Parathyroid adenoma (tissue), 2 donors: ENCODE data around the gene CPA3.

Source experiments
- H2AFZ ChIP-seq: fragments of 300-600 bp; sonication (generic); one replicate; pipeline ENCODE4 v1.7.0; 2017; ENCODE audit warnings: antibody characterized with exemption, mild to moderate bottlenecking
- H3K27ac ChIP-seq: fragments of 300-600 bp; sonication (generic); one replicate; pipeline ENCODE4 v1.7.0; 2017
- H3K27me3 ChIP-seq: fragments of 300-600 bp; sonication (generic); one replicate; pipeline ENCODE4 v1.7.0; 2017; ENCODE audit warnings: low read length; ENCODE audit not compliant: control insufficient read depth, insufficient read depth
- H3K36me3 ChIP-seq: fragments of 300-600 bp; sonication (generic); one replicate; pipeline ENCODE4 v1.7.0; 2017; ENCODE audit warnings: low read length; ENCODE audit not compliant: control insufficient read depth, insufficient read depth
- H3K4me1 ChIP-seq: fragments of 300-600 bp; sonication (generic); one replicate; pipeline ENCODE4 v1.7.0; 2017; ENCODE audit warnings: control low read depth
- H3K4me2 ChIP-seq: fragments of 300-600 bp; sonication (generic); one replicate; pipeline ENCODE4 v1.7.0; 2017; ENCODE audit warnings: low read length
- H3K4me3 ChIP-seq: fragments of 300-600 bp; sonication (generic); one replicate; pipeline ENCODE4 v1.7.0; 2017; ENCODE audit warnings: low read depth, low read length
- H3K79me2 ChIP-seq: fragments of 300-600 bp; sonication (generic); one replicate; pipeline ENCODE4 v1.7.0; 2017; ENCODE audit warnings: control low read depth
- H3K9ac ChIP-seq: fragments of 300-600 bp; sonication (generic); one replicate; pipeline ENCODE4 v1.7.0; 2017; ENCODE audit warnings: mild to moderate bottlenecking
- H3K9me3 ChIP-seq: fragments of 300-600 bp; sonication (generic); one replicate; pipeline ENCODE4 v1.7.0; 2017; ENCODE audit warnings: low read length; ENCODE audit not compliant: control insufficient read depth
- TF ChIP-seq, protein P1 (sequence below): fragments of 300-600 bp; sonication (generic); IDR thresholded peaks from one replicate; pipeline ENCODE4 v1.7.0; 2017; ENCODE audit warnings: antibody characterized with exemption, mild to moderate bottlenecking
- donor health status: primary hyperparathyroidism.

Gene CPA3

DNA sequence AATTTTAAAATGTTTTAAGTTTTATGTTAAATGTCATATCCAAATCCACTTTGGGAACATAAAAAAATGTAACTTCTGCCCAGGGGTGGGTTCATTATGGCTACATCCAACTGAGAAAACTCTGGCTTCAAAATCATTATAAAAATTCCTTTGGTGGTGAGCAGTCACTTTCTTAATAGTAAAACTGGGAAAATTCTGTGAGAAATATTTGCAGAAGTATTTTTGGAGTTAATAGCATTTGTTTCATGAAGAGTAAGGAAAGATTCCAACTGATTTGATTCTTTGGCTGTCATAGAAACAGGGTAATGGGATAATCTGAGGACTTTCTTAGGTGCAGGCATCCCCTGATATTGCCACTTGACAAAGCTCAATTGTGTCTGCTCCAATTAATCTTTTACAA, 38.8 kb downstream of the CPA3 start:
- no peaks in the 10 kb centered on the region for H3K79me2 ChIP-seq
- H3K4me2 ChIP-seq = no peak overlapping the region
- H3K36me3 ChIP-seq = no peaks in the 10 kb centered on the region
- no peaks in the 10 kb centered on the region for H3K4me1 ChIP-seq
- no peaks in the 10 kb centered on the region for H3K27me3 ChIP-seq
- H2AFZ ChIP-seq = no peak overlapping the region
- no peak overlapping the region for H3K27ac ChIP-seq
- no peak overlapping the region for H3K4me3 ChIP-seq
- H3K9ac ChIP-seq = no peak overlapping the region
- TF ChIP-seq, protein P1, sequence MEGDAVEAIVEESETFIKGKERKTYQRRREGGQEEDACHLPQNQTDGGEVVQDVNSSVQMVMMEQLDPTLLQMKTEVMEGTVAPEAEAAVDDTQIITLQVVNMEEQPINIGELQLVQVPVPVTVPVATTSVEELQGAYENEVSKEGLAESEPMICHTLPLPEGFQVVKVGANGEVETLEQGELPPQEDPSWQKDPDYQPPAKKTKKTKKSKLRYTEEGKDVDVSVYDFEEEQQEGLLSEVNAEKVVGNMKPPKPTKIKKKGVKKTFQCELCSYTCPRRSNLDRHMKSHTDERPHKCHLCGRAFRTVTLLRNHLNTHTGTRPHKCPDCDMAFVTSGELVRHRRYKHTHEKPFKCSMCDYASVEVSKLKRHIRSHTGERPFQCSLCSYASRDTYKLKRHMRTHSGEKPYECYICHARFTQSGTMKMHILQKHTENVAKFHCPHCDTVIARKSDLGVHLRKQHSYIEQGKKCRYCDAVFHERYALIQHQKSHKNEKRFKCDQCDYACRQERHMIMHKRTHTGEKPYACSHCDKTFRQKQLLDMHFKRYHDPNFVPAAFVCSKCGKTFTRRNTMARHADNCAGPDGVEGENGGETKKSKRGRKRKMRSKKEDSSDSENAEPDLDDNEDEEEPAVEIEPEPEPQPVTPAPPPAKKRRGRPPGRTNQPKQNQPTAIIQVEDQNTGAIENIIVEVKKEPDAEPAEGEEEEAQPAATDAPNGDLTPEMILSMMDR = no peak
- H3K9me3 ChIP-seq = no peaks in the 10 kb centered on the region

DNA sequence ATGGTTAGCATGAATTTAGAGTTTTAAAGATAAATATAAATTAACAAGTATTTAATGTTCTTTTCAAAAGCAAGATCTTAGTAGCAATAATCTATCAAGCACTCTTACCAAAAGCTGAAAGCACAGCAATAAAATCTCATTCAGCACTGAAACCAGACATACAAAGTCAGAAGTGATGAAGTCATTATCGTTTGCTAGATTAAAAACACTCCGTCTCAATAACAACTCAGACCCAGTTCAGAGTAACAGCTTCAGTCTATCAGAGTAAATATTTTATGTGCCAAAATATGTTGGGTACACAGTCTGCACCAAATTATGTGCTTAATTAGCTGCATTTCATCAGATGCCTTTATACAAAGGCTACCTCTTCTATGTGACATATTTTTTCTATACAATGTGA, 41.6 kb downstream of the CPA3 start:
- H3K4me3 ChIP-seq = no peak overlapping the region
- H2AFZ ChIP-seq = no peak overlapping the region
- H3K27ac ChIP-seq = no peak overlapping the region
- TF ChIP-seq, protein P1 = no peak
- no peaks in the 10 kb centered on the region for H3K27me3 ChIP-seq
- no peaks in the 10 kb centered on the region for H3K9me3 ChIP-seq
- H3K4me2 ChIP-seq = no peak overlapping the region
- H3K9ac ChIP-seq = no peak overlapping the region
- no peaks in the 10 kb centered on the region for H3K79me2 ChIP-seq
- no peaks in the 10 kb centered on the region for H3K36me3 ChIP-seq
- H3K4me1 ChIP-seq = no peaks in the 10 kb centered on the region

DNA sequence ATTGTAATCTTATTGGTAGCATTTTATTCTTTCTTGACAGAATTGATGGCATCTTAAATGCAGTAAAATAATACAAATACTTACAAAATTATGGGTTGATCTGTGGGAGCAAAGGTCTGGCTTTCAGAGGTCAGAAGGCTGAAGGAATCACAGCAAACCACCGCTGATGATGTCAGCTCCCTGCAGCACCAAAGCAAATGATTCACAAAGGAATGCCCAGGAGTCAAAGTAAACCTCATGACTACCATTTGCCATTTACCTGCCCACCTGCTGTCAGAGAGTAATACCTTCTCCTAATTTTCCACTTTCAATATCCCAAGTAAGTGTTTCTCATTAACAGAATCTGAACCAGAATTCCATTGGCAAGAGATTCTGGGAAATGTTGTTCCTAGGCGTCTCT, 46.1 kb downstream of the CPA3 start:
- TF ChIP-seq, protein P1 = no peak
- Histone ChIP-seq H3K4me3 (no peak overlapping the region), H2AFZ (no peak overlapping the region), H3K4me1 (no peaks in the 10 kb centered on the region), H3K36me3 (no peaks in the 10 kb centered on the region), H3K27me3 (no peaks in the 10 kb centered on the region), H3K79me2 (no peaks in the 10 kb centered on the region), H3K9ac (no peak overlapping the region), H3K27ac (no peak overlapping the region), H3K4me2 (no peak overlapping the region), H3K9me3 (no peaks in the 10 kb centered on the region)

DNA sequence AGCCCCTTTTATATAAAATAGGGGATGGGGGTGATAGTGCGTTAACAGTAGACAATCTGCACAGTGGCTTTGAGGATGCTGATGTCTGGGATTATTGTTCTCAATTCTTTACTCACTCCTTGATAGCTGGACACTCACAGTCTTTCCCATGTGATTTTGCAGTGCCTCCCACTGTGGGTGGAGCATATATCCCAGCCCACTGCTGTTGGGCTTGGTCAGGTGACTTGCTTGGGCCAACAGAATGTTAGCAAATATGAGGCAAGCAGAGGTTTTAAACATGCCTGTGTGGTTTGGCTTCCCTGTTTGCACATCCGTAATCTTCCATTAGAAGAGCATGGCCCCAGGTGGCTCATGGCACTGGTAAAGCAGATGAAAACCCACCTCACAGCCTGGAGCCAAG, 46.5 kb downstream of the CPA3 start:
- Histone ChIP-seq H3K27ac (no peak overlapping the region), H3K9ac (no peak overlapping the region), H3K36me3 (no peaks in the 10 kb centered on the region), H3K4me1 (no peaks in the 10 kb centered on the region), H3K79me2 (no peaks in the 10 kb centered on the region), H3K4me3 (no peak overlapping the region), H3K4me2 (no peak overlapping the region), H3K9me3 (no peaks in the 10 kb centered on the region), H3K27me3 (no peaks in the 10 kb centered on the region), H2AFZ (no peak overlapping the region)
- TF ChIP-seq, protein P1 = no peak

DNA sequence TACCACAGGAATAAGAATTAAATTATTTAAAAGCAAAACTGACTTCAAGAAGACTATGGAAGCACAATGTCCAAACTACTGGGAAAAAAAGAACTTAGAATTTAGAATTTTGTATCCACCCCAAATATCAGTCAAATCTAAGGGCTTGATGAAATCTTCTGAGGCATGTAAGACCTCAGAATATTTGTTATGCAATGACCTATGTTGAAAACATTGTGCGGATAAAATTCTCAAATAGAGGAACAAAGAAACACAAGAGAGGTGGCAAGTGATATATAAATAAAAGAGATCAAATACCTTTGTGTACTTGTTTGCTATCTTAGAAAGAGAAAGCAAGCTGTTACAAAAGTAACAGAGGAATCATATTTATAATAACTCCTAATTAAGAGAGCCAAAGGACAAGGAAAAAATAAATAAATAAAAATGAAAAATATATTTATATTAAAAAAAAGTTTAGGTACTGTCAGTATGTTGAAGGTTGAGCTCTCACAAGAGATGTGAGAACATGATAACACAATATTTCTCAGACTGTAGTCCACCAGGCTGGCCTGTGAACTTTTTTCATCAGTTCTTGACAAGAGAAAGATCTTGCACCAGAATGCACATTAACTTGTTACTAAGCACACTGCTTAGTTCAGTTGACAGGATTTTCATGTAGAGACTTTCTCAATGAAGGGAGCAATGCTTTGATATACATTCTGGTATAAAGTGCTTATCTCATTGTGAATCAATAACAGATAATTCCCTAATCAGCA, 50.0 kb downstream of the CPA3 start:
- TF ChIP-seq, protein P1 = no peak
- H3K27ac ChIP-seq = no peak overlapping the region
- no peaks in the 10 kb centered on the region for H3K9me3 ChIP-seq
- no peak overlapping the region for H3K9ac ChIP-seq
- no peak overlapping the region for H2AFZ ChIP-seq
- no peaks in the 10 kb centered on the region for H3K79me2 ChIP-seq
- no peaks in the 10 kb centered on the region for H3K36me3 ChIP-seq
- H3K4me2 ChIP-seq = no peak overlapping the region
- H3K27me3 ChIP-seq = no peaks in the 10 kb centered on the region
- H3K4me3 ChIP-seq = no peak overlapping the region
- H3K4me1 ChIP-seq = no peaks in the 10 kb centered on the region
